K562 (cell line): ENCODE measurements around the gene GAS2L2. TPM values are rescaled to one million over a fixed set of nuclear protein-coding genes. Genes with fewer than 3 reads are reported as not detected.

ENCODE experiments used
- ATAC-seq: fragments of 200-7000 bp; cut with Tn5 transposase; 3 replicates; pipeline ENCODE4 v1.9.1; 2020; ENCODE audit warnings: moderate library complexity
- BruUV-seq: library from RNA; stranded (reverse); fragments of 400-500 nt; replicated peaks from 2 replicates; lab custom pipeline; 2021; lab: Mats Ljungman, UMichigan
- CTCF ChIA-PET: fragments of 300-600 bp; formaldehyde crosslinking; extraction: SDS; loops from one replicate; lab custom pipeline; 2021; ENCODE audit warnings: low intra/inter-chr PET ratio; lab: Yijun Ruan, JAX
- POLR2A ChIA-PET: fragments of 300-600, 350-650 bp; sonication (Branson Sonifier 250); formaldehyde crosslinking; extraction: SDS; loops from one replicate; lab custom pipeline; 2021; ENCODE audit warnings: antibody characterized with exemption, inconsistent platforms; lab: Yijun Ruan, JAX
- DNase-seq, 4 experiments: peaks; one replicate each; pipeline versions ENCODE4 v3.0.0 to v3.0.0-alpha.2; 2011 to 2018; ENCODE audit warnings: low spot score in 3 of 4, mixed read lengths in 3 of 4; ENCODE audit errors: extremely low read depth in 1 of 4
- FAIRE-seq: peaks from 2 replicates; lab custom pipeline; 2011; peaks lifted over from hg19 to GRCh38; lab: Jason Lieb, UNC
- H2AFZ ChIP-seq: 2 replicates; pipeline ENCODE4 v1.6.0; 2011; ENCODE audit warnings: low read depth, low read length, control low read depth, inconsistent platforms
- H3K27ac ChIP-seq: fragments of 200-600 bp; 3 replicates; pipeline ENCODE4 v1.8.0; 2011; ENCODE audit warnings: low read depth, mild to moderate bottlenecking, control low read depth, inconsistent platforms, low read length, moderate library complexity, mixed read lengths; ENCODE audit errors: extremely low read depth
- H3K27me3 ChIP-seq, 2 experiments: fragments of 300-600 bp in 1 of 2; 2 replicates in 1 of 2; 3 replicates in 1 of 2; pipeline versions ENCODE4 v1.6.0 to v1.8.0; 2011; ENCODE audit warnings: inconsistent platforms in 2 of 2, low read length in 2 of 2, mild to moderate bottlenecking in 1 of 2, mixed read lengths in 1 of 2, moderate library complexity in 1 of 2; ENCODE audit not compliant: control insufficient read depth in 2 of 2, insufficient read depth in 2 of 2
- H3K36me3 ChIP-seq: fragments of 300-600 bp; 3 replicates; pipeline ENCODE4 v1.8.0; 2011; ENCODE audit warnings: mild to moderate bottlenecking, low read length, inconsistent platforms; ENCODE audit not compliant: control insufficient read depth, insufficient read depth
- H3K4me1 ChIP-seq, 2 experiments: fragments of 200-600 bp in 1 of 2; replicated peaks in 1 of 2; 2 replicates in 1 of 2; 3 replicates in 1 of 2; pipeline versions ENCODE4 v1.5.1 to v1.8.0; 2011; ENCODE audit warnings: inconsistent platforms in 2 of 2, low read length in 2 of 2, mild to moderate bottlenecking in 1 of 2, mixed read lengths in 1 of 2, moderate library complexity in 1 of 2; ENCODE audit not compliant: control insufficient read depth in 2 of 2, insufficient read depth in 2 of 2
- H3K4me2 ChIP-seq: 2 replicates; pipeline ENCODE4 v1.6.1; 2011; ENCODE audit warnings: low read length, control low read depth, inconsistent platforms, mixed read lengths; ENCODE audit not compliant: insufficient read depth
- H3K4me3 ChIP-seq: fragments of 200-600 bp; sonication (generic), shearing (Covaris generic); 2 replicates; pipeline ENCODE4 v1.5.1; 2016; ENCODE audit warnings: control low read depth, inconsistent platforms
- H3K79me2 ChIP-seq: fragments of 200-600 bp; 3 replicates; pipeline ENCODE4 v1.8.0; 2011; ENCODE audit warnings: low read length, inconsistent platforms; ENCODE audit not compliant: control insufficient read depth, insufficient read depth
- H3K9ac ChIP-seq, 2 experiments: 2 replicates each; pipeline versions ENCODE4 v1.6.0 to v1.6.1; 2011; ENCODE audit warnings: low read depth in 2 of 2, low read length in 2 of 2, control low read depth in 1 of 2, inconsistent platforms in 1 of 2, mild to moderate bottlenecking in 1 of 2, mixed read lengths in 1 of 2; ENCODE audit not compliant: insufficient read depth in 1 of 2
- H3K9me1 ChIP-seq: one replicate; pipeline ENCODE4 v1.6.0; 2011; ENCODE audit warnings: inconsistent platforms, mild to moderate bottlenecking, low read length, moderate library complexity; ENCODE audit not compliant: control insufficient read depth, insufficient read depth
- H3K9me3 ChIP-seq: replicated peaks from 2 replicates; pipeline ENCODE4 v1.5.1; 2011; ENCODE audit warnings: low read depth, low read length, inconsistent platforms; ENCODE audit not compliant: control insufficient read depth, insufficient read depth
- H4K20me1 ChIP-seq: replicated peaks from 2 replicates; pipeline ENCODE4 v1.6.1; 2011; ENCODE audit warnings: low read length, inconsistent platforms, mixed read lengths; ENCODE audit not compliant: control insufficient read depth, insufficient read depth
- MAFG ChIP-seq: fragments of 450-650 bp; conservative IDR thresholded peaks from 2 replicates; pipeline ENCODE4 v1.6.1; 2016; ENCODE audit warnings: missing genetic modification characterization, missing compliant biosample characterization
- RFX5 ChIP-seq: IDR thresholded peaks from 2 replicates; pipeline ENCODE4 v1.6.1; 2011; ENCODE audit warnings: low read depth, mild to moderate bottlenecking, improper control_type of control experiment, low read length
- SUPT5H ChIP-seq: fragments of 450-650 bp; IDR thresholded peaks from 2 replicates; pipeline ENCODE4 v1.6.1; 2016
- ZBTB7A ChIP-seq: IDR thresholded peaks from 2 replicates; pipeline ENCODE4 v1.6.1; 2011; ENCODE audit warnings: low read depth, mild to moderate bottlenecking, low read length, moderate library complexity, borderline replicate concordance; ENCODE audit not compliant: control insufficient read depth
- ZFP91 ChIP-seq: sonication (generic); formaldehyde crosslinking; IDR thresholded peaks from 2 replicates; pipeline ENCODE4 v1.8.0; 2022; ENCODE audit warnings: mild to moderate bottlenecking, missing genetic modification reagents
- ZNF263 ChIP-seq: sonication (generic); formaldehyde crosslinking; IDR thresholded peaks from 2 replicates; pipeline ENCODE4 v1.8.0; 2022; ENCODE audit warnings: mild to moderate bottlenecking, missing genetic modification reagents, borderline replicate concordance
- ZNF592 ChIP-seq: fragments of 450-650 bp; IDR thresholded peaks from 2 replicates; pipeline ENCODE4 v1.6.1; 2017; ENCODE audit warnings: antibody characterized with exemption, mild to moderate bottlenecking
- in situ Hi-C: fragments of 300-500 bp; cut with MboI; formaldehyde crosslinking; loops from 4 replicates; pipeline ENCODE4 v1.15.0; 2018; ENCODE audit warnings: inconsistent platforms, mixed read lengths
- intact Hi-C: fragments of 100-400 bp; cut with micrococcal nuclease; formaldehyde crosslinking; loops from 2 replicates; pipeline ENCODE4 v1.14.2; 2022
- polyA plus RNA-seq, 8 experiments: library from polyadenylated mRNA; depleted of rRNA in 4 of 8; stranded (reverse) in 5 of 8; unstranded in 3 of 8; fragments of >200 nt; fragmentation: Nextera tagmentation in 2 of 8; fragmentation: Illumina TruSeq in 1 of 8; extraction: Ambion mirVana in 2 of 8; extraction: Trizol in 1 of 8; gene quantifications; 2 replicates each; pipeline versions ENCODE4 v1.2.1 to v1.2.3, GENCODE V29; 2011 to 2014; ENCODE audit warnings: inconsistent platforms in 1 of 8, missing spikeins in 1 of 8
- total RNA-seq, 7 experiments: library from RNA; depleted of rRNA in 6 of 7; stranded (reverse); fragments of >200 nt in 6 of 7; fragmentation: Illumina TruSeq in 2 of 7; extraction: Trizol in 2 of 7; gene quantifications; 2 replicates each; pipeline versions ENCODE4 v1.2.1 to v1.2.3, GENCODE V29; 2011 to 2021; ENCODE audit warnings: low replicate concordance in 1 of 7

GAS2L2 gene
- total and polyA plus RNA-seq, 9 of the 15 experiments (the other 6 are each of a cell fraction or from before 2014, with no cell fraction given), result not detected

GRCh38 chr17:35801583-35802224 is 48.7 kb upstream of the GAS2L2 start (continued):
- no peak for TF ChIP-seq ZFP91 (CRISPR knock-in tag)
- TF ChIP-seq SUPT5H, result no peak
- TF ChIP-seq MAFG (tag), result no peak
- TF ChIP-seq ZBTB7A, result no peak
- TF ChIP-seq, all 486 proteins: peak for 10

GRCh38 chr17:35799942-35800341 is 46.9 kb upstream of the GAS2L2 start:
- H2AFZ ChIP-seq, result no peak overlapping the region
- no peak overlapping the region for H3K27ac ChIP-seq
- H3K9ac ChIP-seq, result no peak overlapping the region
- in situ Hi-C loops (no loop called here), intact Hi-C loops (no loop called here)
- no peak for TF ChIP-seq ZNF592
- TF ChIP-seq ZNF263 (CRISPR knock-in tag), result no peak
- TF ChIP-seq RFX5, result no peak
- 0 out of 2 replicates have a peak, but pooled peaks cover 4% of the 10 kb centered on the region for H4K20me1 ChIP-seq
- H3K9me3 ChIP-seq, result no peaks in the 10 kb centered on the region
- DNase-seq (no peak), ATAC-seq (no peak), FAIRE-seq (no peak)
- H3K36me3 ChIP-seq, result no peaks in the 10 kb centered on the region
- no peak overlapping the region for H3K4me2 ChIP-seq
- CTCF ChIA-PET, result no interaction called here
- H3K79me2 ChIP-seq, result no peaks in the 10 kb centered on the region
- no TSS peak for BruUV-seq
- H3K9me1 ChIP-seq, result no peaks in the 10 kb centered on the region
- POLR2A ChIA-PET, result interaction anchor here (0.7 to 1.3 kb wide), 2 partner anchors 9 to 205 kb away, joined by 3 read pairs; partner anchors contain the start of gene TAF15
- no peak overlapping the region for H3K4me3 ChIP-seq
- peaks cover 22 to 38% of the 10 kb centered on the region in 2 experiments for H3K27me3 ChIP-seq
- peaks cover 8 to 10% of the 10 kb centered on the region in 2 experiments for H3K4me1 ChIP-seq
